H9 (cell line): Measurements from ENCODE around the gene MOCS3. TPM values are rescaled to one million over a fixed set of nuclear protein-coding genes. Genes with fewer than 3 reads are reported as not detected.

Experiments used
- DNase-seq: peaks from one replicate; pipeline ENCODE4 v3.0.0-alpha.2; 2017
- H2AFZ ChIP-seq: one replicate; pipeline ENCODE4 v1.6.1; 2013; ENCODE audit warnings: mild to moderate bottlenecking, low read length, control low read depth, moderate library complexity
- H2AK5ac ChIP-seq: 2 replicates; pipeline ENCODE4 v1.6.1; 2013; ENCODE audit warnings: low read length, control low read depth, mixed read lengths; ENCODE audit not compliant: insufficient read length
- H2BK120ac ChIP-seq: one replicate; pipeline ENCODE4 v1.6.1; 2013; ENCODE audit warnings: low read depth, mild to moderate bottlenecking, low read length, control low read depth, inconsistent platforms; ENCODE audit not compliant: poor library complexity, severe bottlenecking
- H2BK12ac ChIP-seq: 2 replicates; pipeline ENCODE4 v1.6.1; 2013; ENCODE audit warnings: low read length, control low read depth, mixed read lengths, low read depth; ENCODE audit not compliant: insufficient read length
- H2BK15ac ChIP-seq: 2 replicates; pipeline ENCODE4 v1.6.1; 2013; ENCODE audit warnings: low read depth, low read length, control low read depth
- H2BK20ac ChIP-seq: one replicate; pipeline ENCODE4 v1.6.1; 2013; ENCODE audit warnings: low read depth, mild to moderate bottlenecking, low read length, control low read depth, inconsistent platforms; ENCODE audit not compliant: poor library complexity, severe bottlenecking
- H2BK5ac ChIP-seq: 2 replicates; pipeline ENCODE4 v1.6.1; 2013; ENCODE audit warnings: low read length, control low read depth, mixed read lengths; ENCODE audit not compliant: insufficient read length
- H3K14ac ChIP-seq: 2 replicates; pipeline ENCODE4 v1.6.1; 2013; ENCODE audit warnings: low read length, control low read depth; ENCODE audit not compliant: insufficient read depth
- H3K18ac ChIP-seq: 2 replicates; pipeline ENCODE4 v1.6.1; 2013; ENCODE audit warnings: low read depth, mild to moderate bottlenecking, mixed read lengths, low read length, control low read depth; ENCODE audit not compliant: insufficient read length
- H3K23ac ChIP-seq: 2 replicates; pipeline ENCODE4 v1.6.1; 2013; ENCODE audit warnings: low read length, control low read depth, mixed read lengths, low read depth; ENCODE audit not compliant: insufficient read length
- H3K23me2 ChIP-seq: 2 replicates; pipeline ENCODE4 v1.6.1; 2013; ENCODE audit warnings: low read depth, mild to moderate bottlenecking, mixed read lengths, low read length, control low read depth; ENCODE audit not compliant: insufficient read length, poor library complexity, severe bottlenecking
- H3K27ac ChIP-seq: 2 replicates; pipeline ENCODE4 v1.5.1; 2013; ENCODE audit warnings: low read length, control low read depth, mixed read lengths, low read depth; ENCODE audit not compliant: insufficient read length
- H3K27me3 ChIP-seq: 2 replicates; pipeline ENCODE4 v1.6.1; 2013; ENCODE audit warnings: low read length, control low read depth, inconsistent platforms; ENCODE audit not compliant: insufficient read depth
- H3K4ac ChIP-seq: 2 replicates; pipeline ENCODE4 v1.6.1; 2013; ENCODE audit warnings: low read depth, mild to moderate bottlenecking, control low read depth, inconsistent platforms, low read length, moderate library complexity
- H3K4me1 ChIP-seq: 2 replicates; pipeline ENCODE4 v1.6.1; 2013; ENCODE audit warnings: low read length, control low read depth, inconsistent platforms; ENCODE audit not compliant: insufficient read depth
- H3K4me2 ChIP-seq: 2 replicates; pipeline ENCODE4 v1.6.1; 2013; ENCODE audit warnings: low read length, control low read depth, mixed read lengths; ENCODE audit not compliant: insufficient read length, insufficient read depth
- H3K56ac ChIP-seq: 2 replicates; pipeline ENCODE4 v1.6.1; 2013; ENCODE audit warnings: low read depth, mild to moderate bottlenecking, mixed read lengths, low read length, control low read depth; ENCODE audit not compliant: insufficient read length
- H3K79me1 ChIP-seq: 2 replicates; pipeline ENCODE4 v1.6.1; 2013; ENCODE audit warnings: low read depth, mild to moderate bottlenecking, moderate library complexity, low read length, control low read depth, inconsistent platforms; ENCODE audit not compliant: insufficient read depth, poor library complexity, severe bottlenecking
- H3K79me2 ChIP-seq: 2 replicates; pipeline ENCODE4 v1.6.1; 2013; ENCODE audit warnings: low read length, control low read depth, inconsistent platforms; ENCODE audit not compliant: insufficient read depth
- H3K9ac ChIP-seq: 2 replicates; pipeline ENCODE4 v1.6.1; 2013; ENCODE audit warnings: low read length, control low read depth, mixed read lengths; ENCODE audit not compliant: insufficient read length; ENCODE audit errors: extremely low read depth
- H3K9me3 ChIP-seq: one replicate; pipeline ENCODE4 v1.6.1; 2013; ENCODE audit warnings: low read depth, low read length, inconsistent platforms; ENCODE audit not compliant: control insufficient read depth
- H3T11ph ChIP-seq: one replicate; pipeline ENCODE4 v1.6.1; 2013; ENCODE audit warnings: mild to moderate bottlenecking, low read length, control low read depth, inconsistent platforms
- H4K20me1 ChIP-seq: one replicate; pipeline ENCODE4 v1.6.1; 2013; ENCODE audit not compliant: control insufficient read depth, insufficient read length, insufficient read depth
- H4K5ac ChIP-seq: 2 replicates; pipeline ENCODE4 v1.6.1; 2013; ENCODE audit warnings: low read depth, mild to moderate bottlenecking, mixed read lengths, low read length, control low read depth; ENCODE audit not compliant: insufficient read length
- H4K8ac ChIP-seq: replicated peaks from 2 replicates; pipeline ENCODE4 v1.6.1; 2013; ENCODE audit warnings: low read length, control low read depth, mixed read lengths, low read depth; ENCODE audit not compliant: insufficient read length
- H4K91ac ChIP-seq: 2 replicates; pipeline ENCODE4 v1.6.1; 2013; ENCODE audit warnings: low read depth, mild to moderate bottlenecking, moderate library complexity, mixed read lengths, low read length, control low read depth; ENCODE audit not compliant: insufficient read length
- H3K27ac Mint-ChIP-seq, 3 experiments: 2 replicates in 2 of 3; 3 replicates in 1 of 3; pipeline ENCODE4 v1.8.0; 2020 to 2021; ENCODE audit warnings: mixed read lengths in 3 of 3, mild to moderate bottlenecking in 1 of 3, moderate library complexity in 1 of 3
- H3K27me3 Mint-ChIP-seq: 2 replicates; pipeline ENCODE4 v1.8.0; 2021; ENCODE audit warnings: low read depth, mild to moderate bottlenecking, moderate library complexity, mixed read lengths
- H3K36me3 Mint-ChIP-seq, 3 experiments: 2 replicates in 2 of 3; 3 replicates in 1 of 3; pipeline ENCODE4 v1.8.0; 2020 to 2021; ENCODE audit warnings: low read depth in 3 of 3, mixed read lengths in 3 of 3; ENCODE audit not compliant: insufficient read depth in 1 of 3
- H3K4me1 Mint-ChIP-seq, 2 experiments: 2 replicates each; pipeline ENCODE4 v1.8.0; 2020; ENCODE audit warnings: mixed read lengths in 2 of 2
- H3K4me3 Mint-ChIP-seq, 2 experiments: 2 replicates in 1 of 2; 3 replicates in 1 of 2; pipeline ENCODE4 v1.8.0; 2020 to 2021; ENCODE audit warnings: mild to moderate bottlenecking in 2 of 2, mixed read lengths in 2 of 2, moderate library complexity in 1 of 2
- H3K9me3 Mint-ChIP-seq, 2 experiments: 2 replicates in 1 of 2; 3 replicates in 1 of 2; pipeline ENCODE4 v1.8.0; 2020; ENCODE audit warnings: mild to moderate bottlenecking in 2 of 2, mixed read lengths in 2 of 2, moderate library complexity in 1 of 2
- CTCF ChIP-seq: fragments of 200-600 bp; sonication (generic); conservative IDR thresholded peaks from 3 replicates; pipeline ENCODE4 v1.8.0; 2021; ENCODE audit warnings: antibody characterized with exemption, mild to moderate bottlenecking
- WGBS: extraction: QIAGEN DNeasy Blood & Tissue Kit; methylation state at CpG from one replicate; pipeline ENCODE4 v1.1.7; 2013; ENCODE audit warnings: missing lambda C conversion rate, low lambda C conversion rate, mixed read lengths; ENCODE audit not compliant: insufficient read length; ENCODE audit errors: extremely low coverage; 5-methylcytosine and 5-hydroxymethylcytosine counted together
- total RNA-seq: library from RNA; stranded (reverse); gene quantifications from 2 replicates; pipeline ENCODE4 v1.2.1, GENCODE V29; 2021

The MOCS3 gene
- total RNA-seq, 1 experiment from 2014 or later, result 9.0 TPM

DNA sequence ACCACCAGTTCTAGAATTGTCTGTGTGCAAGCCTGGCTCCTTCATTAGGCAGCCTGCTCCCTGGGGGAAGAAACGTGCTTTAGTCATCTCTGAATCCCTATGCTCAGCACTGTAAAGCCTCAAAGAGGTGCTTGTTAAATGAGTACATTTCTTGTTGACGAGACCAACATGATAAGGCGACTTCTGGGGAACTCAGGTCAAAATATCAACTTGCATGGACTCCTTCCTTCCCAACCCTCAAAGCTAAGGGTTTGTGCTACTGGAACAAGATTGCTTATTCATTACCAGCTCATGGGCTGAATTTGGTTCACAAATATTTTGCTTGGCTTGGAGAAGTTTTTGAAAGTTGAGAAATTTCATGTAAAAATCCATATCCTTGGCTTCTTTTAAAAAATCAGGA, 53.7 kb downstream of the MOCS3 start:
- Mint-ChIP-seq H3K27ac (no peak overlapping the region), H3K36me3 (peaks cover 11 to 12% (median 11%) of the 10 kb centered on the region in 3 experiments; a peak in 6 of 7 replicates), H3K9me3 (no peaks in the 10 kb centered on the region; a peak in 1 of 5 replicates), H3K4me3 (no peak overlapping the region), H3K27me3 (no peaks in the 10 kb centered on the region), H3K4me1 (peaks cover 18 to 23% of the 10 kb centered on the region in 2 experiments)
- H3K56ac ChIP-seq, result no peak overlapping the region
- no peak overlapping the region for H2AK5ac ChIP-seq
- no peak overlapping the region for H3K4ac ChIP-seq
- no peak overlapping the region for H3K27ac ChIP-seq
- H3K14ac ChIP-seq, result no peak overlapping the region
- peaks cover 4% of the 10 kb centered on the region; the same call in 1 of the 2 replicates for H3K4me1 ChIP-seq
- no peak overlapping the region for H4K8ac ChIP-seq
- H4K91ac ChIP-seq, result no peak overlapping the region
- no peaks in the 10 kb centered on the region for H4K20me1 ChIP-seq
- H3K79me2 ChIP-seq, result no peaks in the 10 kb centered on the region
- H3K9me3 ChIP-seq, result no peaks in the 10 kb centered on the region
- no peak overlapping the region for H2BK15ac ChIP-seq
- no CpG with 5 or more reads among the region's 3 CpGs for WGBS
- H2AFZ ChIP-seq, result no peak overlapping the region
- no peak overlapping the region for H3K23ac ChIP-seq
- no peak for TF ChIP-seq CTCF
- no peak overlapping the region for H4K5ac ChIP-seq
- H2BK20ac ChIP-seq, result no peak overlapping the region
- no peak overlapping the region for H3K4me2 ChIP-seq
- no peak for DNase-seq
- no peaks in the 10 kb centered on the region for H3K27me3 ChIP-seq
- H3T11ph ChIP-seq, result no peak overlapping the region
- no peak overlapping the region for H3K9ac ChIP-seq
- no peaks in the 10 kb centered on the region for H3K23me2 ChIP-seq
- no peak overlapping the region for H3K18ac ChIP-seq
- H2BK5ac ChIP-seq, result no peak overlapping the region
- H2BK12ac ChIP-seq, result no peak overlapping the region
- no peak overlapping the region for H2BK120ac ChIP-seq
- no peaks in the 10 kb centered on the region for H3K79me1 ChIP-seq

Other genes with a start within 250 kb of the MOCS3 start
- gene PARD6B, start 227.2 kb upstream of the MOCS3 start, total RNA-seq, result 27.4 and 31.7 TPM in 2 replicates
- gene BCAS4, start 163.8 kb upstream of the MOCS3 start, total RNA-seq, result 16.9 and 21.4 TPM in 2 replicates
- gene ADNP, start 27.4 kb upstream of the MOCS3 start, total RNA-seq, result 143 and 144 TPM in 2 replicates
- 64.0 TPM in 2 replicates for gene DPM1, start 286 bp upstream of the MOCS3 start, total RNA-seq
- gene KCNG1, start 64.3 kb downstream of the MOCS3 start, total RNA-seq, result 11.5 and 13.2 TPM in 2 replicates